HG03196 (cell line): Measurements from ENCODE around the gene RHOXF1.
"Not testable (repeated sequence)": the region's sequence is repeated elsewhere in the genome, so short reads cannot be mapped to it uniquely, and the experiment has no call there.

Experiments used
- ATAC-seq: cut with Tn5 transposase; IDR thresholded peaks from one replicate; pipeline ENCODE4 v1.9.1; 2021; ENCODE audit not compliant: unreplicated experiment

RHOXF1 gene

DNA sequence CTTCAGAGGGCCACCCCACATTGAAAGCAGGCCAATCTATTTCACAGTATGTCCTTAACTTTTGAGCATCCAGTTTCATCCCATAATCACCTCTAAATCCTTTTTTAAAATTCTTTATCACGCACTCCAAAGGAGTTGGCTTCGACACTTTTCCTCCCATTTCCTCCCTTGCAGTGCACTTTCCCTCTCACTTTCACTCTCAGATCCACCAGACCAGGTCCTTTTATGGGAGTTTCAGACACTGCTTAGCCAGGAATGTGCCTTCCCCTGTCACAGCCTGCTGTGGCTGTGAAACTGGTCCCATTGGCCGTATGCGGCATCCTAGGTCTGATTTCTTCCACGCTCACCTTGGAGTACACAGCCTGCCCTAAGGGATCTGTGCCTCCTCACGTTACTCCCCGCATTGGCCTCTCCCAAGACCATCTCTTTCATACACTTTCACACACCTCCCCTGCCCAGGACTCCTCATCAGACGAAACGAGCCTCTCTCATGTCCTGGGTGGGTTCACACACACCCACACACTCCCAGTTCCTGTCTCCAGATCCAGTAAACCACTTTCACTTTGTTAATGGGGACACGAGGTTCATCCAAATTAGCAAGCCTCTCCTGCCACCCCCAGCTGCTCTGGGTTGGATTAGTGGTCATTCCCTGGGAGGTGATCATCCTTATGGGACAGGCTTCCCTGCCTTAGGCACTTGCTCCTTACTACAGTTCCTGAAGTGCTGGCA lies 28.3 kb downstream of the RHOXF1 start:
- no peak for ATAC-seq

DNA sequence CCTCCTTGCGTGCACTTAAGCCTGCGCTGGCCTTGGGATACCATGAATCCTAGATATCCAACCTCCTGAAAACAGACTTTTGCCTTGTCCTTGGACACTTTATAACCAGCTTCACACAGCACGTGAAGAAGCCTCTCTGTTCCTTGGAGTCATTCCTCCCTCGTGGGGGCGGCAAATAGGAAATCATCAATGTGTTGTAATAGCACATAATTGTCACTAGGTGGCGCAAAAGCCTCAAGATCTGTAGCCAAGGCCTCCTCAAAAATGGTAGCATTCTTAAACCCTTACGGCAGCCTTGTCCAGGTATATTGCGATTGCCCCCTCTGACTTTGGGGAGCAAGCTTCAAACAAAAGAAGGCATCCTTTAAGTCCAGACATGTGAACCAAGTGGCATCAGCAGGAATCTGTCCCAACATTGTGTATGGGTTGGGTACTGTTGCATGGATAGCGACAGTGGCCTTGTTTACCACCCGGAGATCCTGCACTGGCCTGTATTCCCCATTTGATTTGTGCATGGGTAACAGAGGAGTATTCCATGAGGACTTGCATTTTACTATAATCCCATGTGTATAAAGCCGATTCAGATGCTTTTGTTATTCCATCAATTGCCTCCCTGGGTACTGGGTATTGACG lies 30.0 kb downstream of the RHOXF1 start:
- not testable (repeated sequence) for ATAC-seq

GRCh38 chrX:120077590-120077989 lies 38.1 kb downstream of the RHOXF1 start, which contains the start of gene RHOXF2B:
TSS of gene RHOXF2B (minus strand) at chrX:120077690. CDS start at chrX:120077552, 138 bp downstream.
- not testable (repeated sequence) for ATAC-seq

DNA sequence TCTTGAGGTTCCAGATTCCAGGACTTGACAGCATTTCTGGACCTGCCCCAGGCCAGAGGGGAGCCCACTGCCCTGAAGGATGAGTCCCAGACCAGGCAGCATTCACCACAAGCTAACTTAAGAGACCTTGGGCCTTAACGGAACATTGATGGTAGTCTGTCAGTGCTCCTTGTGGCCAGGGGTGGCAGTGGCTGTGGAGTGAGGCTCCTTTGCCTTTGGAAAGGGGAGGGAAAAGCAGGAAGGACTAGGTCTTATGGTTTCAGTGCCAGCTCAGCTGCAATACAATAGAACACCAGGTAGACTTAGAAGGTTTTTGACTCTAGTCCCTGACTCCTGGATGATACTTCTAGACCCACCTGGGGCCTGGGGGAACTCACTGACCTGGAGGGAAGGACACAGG lies 49.5 kb downstream of the RHOXF1 start:
- not testable (repeated sequence) for ATAC-seq
